Breast epithelium (tissue), 4 donors: ENCODE data around the gene MED19. TPM values are rescaled to one million over a fixed set of nuclear protein-coding genes. Genes with fewer than 3 reads are reported as not detected.
A peak's percentile ranks its signal among the peaks of the same experiment; 100 is the strongest.
"Not testable (repeated sequence)": the region's sequence is repeated elsewhere in the genome, so short reads cannot be mapped to it uniquely, and the experiment has no call there.

ENCODE experiments used
- DNase-seq, 2 donors: peaks; one replicate each; pipeline ENCODE4 v3.0.0-alpha.2; 2019; ENCODE audit warnings: low spot score in 2 of 2
- H3K27ac ChIP-seq, 2 donors: fragments of 200-600 bp; sonication (generic) in 1 of 2; one replicate each; pipeline ENCODE4 v1.5.1; 2016 to 2019; ENCODE audit warnings: mild to moderate bottlenecking in 1 of 2
- H3K27me3 ChIP-seq, 2 donors: fragments of 200-600 bp; sonication (generic) in 1 of 2; one replicate each; pipeline versions ENCODE4 v1.5.1 to v1.6.0; 2017 to 2019; ENCODE audit warnings: control low read depth in 1 of 2, mild to moderate bottlenecking in 1 of 2
- H3K36me3 ChIP-seq: fragments of 200-600 bp; one replicate; pipeline ENCODE4 v1.5.1; 2019
- H3K4me1 ChIP-seq, 2 donors: fragments of 200-600 bp; sonication (generic); one replicate each; pipeline ENCODE4 v1.5.1; 2016 to 2019; ENCODE audit warnings: control low read depth in 1 of 2
- H3K4me3 ChIP-seq, 3 donors: fragments of 200-600 bp; sonication (generic); 1 replicate in 2 of 3; 2 replicates in 1 of 3; pipeline ENCODE4 v1.5.1; 2016 to 2019; ENCODE audit warnings: mild to moderate bottlenecking in 3 of 3, moderate library complexity in 2 of 3
- H3K9me3 ChIP-seq, 2 donors: fragments of 200-600 bp; sonication (generic) in 1 of 2; one replicate each; pipeline ENCODE4 v1.5.1; 2016 to 2019; ENCODE audit warnings: control low read depth in 1 of 2
- POLR2A ChIP-seq: fragments of 450-650 bp; IDR thresholded peaks from one replicate; pipeline ENCODE4 v1.6.1; 2016; ENCODE audit warnings: antibody characterized with exemption, mild to moderate bottlenecking, moderate library complexity
- POLR2AphosphoS5 ChIP-seq, 3 donors: sonication (generic); formaldehyde crosslinking; IDR thresholded peaks; one replicate each; pipeline ENCODE4 v1.6.1; 2017; ENCODE audit warnings: antibody characterized with exemption in 3 of 3
- intact Hi-C: fragments of 100-400 bp; cut with DNase I; formaldehyde crosslinking; loops from one replicate; pipeline ENCODE4 v1.15.1; 2023; ENCODE audit warnings: low total_unique reads
- total RNA-seq, 3 donors: library from RNA; depleted of rRNA; stranded (reverse); fragments of >200 nt; gene quantifications; one replicate each; pipeline ENCODE4 v1.1.0, GENCODE V29; 2016
- TF ChIP-seq, protein P1 (sequence below), 3 donors: fragments of 450-650 bp; IDR thresholded peaks; one replicate each; pipeline ENCODE4 v1.5.1; 2016 to 2017; ENCODE audit warnings: antibody characterized with exemption in 3 of 3, mild to moderate bottlenecking in 3 of 3, moderate library complexity in 3 of 3

Gene MED19
- total RNA-seq, 3 donors from 2014 or later, result 18.7 to 27.7 (median 20.6) TPM

DNA sequence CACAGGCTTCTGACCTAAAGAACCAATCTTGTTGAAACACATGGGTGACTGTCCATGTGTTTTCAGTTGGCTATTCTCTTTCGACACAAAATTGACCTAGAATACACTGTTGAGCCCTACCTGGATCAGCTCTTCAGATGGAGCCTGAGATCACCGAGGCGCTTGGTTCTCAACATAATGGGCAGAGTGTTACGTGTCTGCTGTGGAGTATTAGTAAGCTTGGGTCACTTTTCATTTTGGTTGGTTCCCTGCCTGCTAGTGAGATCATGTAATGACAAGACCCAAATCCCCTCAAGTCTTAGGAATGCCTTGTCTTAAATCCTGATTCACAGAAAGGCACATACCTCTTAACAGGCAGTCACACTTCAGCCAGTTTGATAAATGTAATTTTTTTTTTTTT, 8.7 kb downstream of the MED19 start:
- DNase-seq, result no peak
- H3K27me3 ChIP-seq, result no peaks in the 10 kb centered on the region
- intact Hi-C loops, result no loop called here
- no peak overlapping the region for H3K27ac ChIP-seq
- no peaks in the 10 kb centered on the region for H3K4me1 ChIP-seq
- TF ChIP-seq, protein P1, sequence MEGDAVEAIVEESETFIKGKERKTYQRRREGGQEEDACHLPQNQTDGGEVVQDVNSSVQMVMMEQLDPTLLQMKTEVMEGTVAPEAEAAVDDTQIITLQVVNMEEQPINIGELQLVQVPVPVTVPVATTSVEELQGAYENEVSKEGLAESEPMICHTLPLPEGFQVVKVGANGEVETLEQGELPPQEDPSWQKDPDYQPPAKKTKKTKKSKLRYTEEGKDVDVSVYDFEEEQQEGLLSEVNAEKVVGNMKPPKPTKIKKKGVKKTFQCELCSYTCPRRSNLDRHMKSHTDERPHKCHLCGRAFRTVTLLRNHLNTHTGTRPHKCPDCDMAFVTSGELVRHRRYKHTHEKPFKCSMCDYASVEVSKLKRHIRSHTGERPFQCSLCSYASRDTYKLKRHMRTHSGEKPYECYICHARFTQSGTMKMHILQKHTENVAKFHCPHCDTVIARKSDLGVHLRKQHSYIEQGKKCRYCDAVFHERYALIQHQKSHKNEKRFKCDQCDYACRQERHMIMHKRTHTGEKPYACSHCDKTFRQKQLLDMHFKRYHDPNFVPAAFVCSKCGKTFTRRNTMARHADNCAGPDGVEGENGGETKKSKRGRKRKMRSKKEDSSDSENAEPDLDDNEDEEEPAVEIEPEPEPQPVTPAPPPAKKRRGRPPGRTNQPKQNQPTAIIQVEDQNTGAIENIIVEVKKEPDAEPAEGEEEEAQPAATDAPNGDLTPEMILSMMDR (IDR thresholded peaks at IDR 0.05), result no peak
- TF ChIP-seq POLR2A (no peak), POLR2AphosphoS5 (IDR thresholded peaks at IDR 0.05) (no peak)
- H3K9me3 ChIP-seq, result no peaks in the 10 kb centered on the region
- H3K36me3 ChIP-seq, result no peaks in the 10 kb centered on the region
- H3K4me3 ChIP-seq, result no peak overlapping the region

DNA sequence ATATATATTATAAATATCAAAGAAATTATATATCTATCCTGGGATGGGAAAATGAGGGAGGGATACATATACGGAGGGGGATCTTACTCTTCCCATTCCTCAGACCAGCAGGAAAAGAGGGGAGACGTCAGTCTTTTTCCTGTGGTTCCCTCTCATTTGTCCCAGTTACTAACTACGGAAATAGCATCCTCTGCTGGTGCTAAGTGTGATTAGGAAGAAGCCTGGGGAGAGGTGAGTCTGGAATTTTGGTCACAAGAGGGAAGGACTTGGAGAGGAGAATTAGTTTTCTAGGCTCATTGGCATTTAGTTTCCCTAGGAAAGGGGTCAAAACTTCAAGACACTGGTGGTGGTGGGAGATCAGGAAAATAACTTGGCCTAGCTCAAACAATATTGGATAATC, 11.6 kb downstream of the MED19 start:
- Histone ChIP-seq H3K4me3 (no peak overlapping the region), H3K27me3 (no peaks in the 10 kb centered on the region), H3K27ac (no peak overlapping the region), H3K36me3 (peaks cover 5% of the 10 kb centered on the region), H3K4me1 (no peaks in the 10 kb centered on the region), H3K9me3 (no peaks in the 10 kb centered on the region)
- intact Hi-C loops, result no loop called here
- no peak for DNase-seq
- TF ChIP-seq POLR2AphosphoS5 (IDR thresholded peaks at IDR 0.05) (no peak), POLR2A (no peak)
- TF ChIP-seq, protein P1 (IDR thresholded peaks at IDR 0.05), result no peak

GRCh38 chr11:57699813-57700212, 12.2 kb downstream of the MED19 start:
- peaks cover 5% of the 10 kb centered on the region for H3K36me3 ChIP-seq
- no peak overlapping the region for H3K27ac ChIP-seq
- no peaks in the 10 kb centered on the region for H3K9me3 ChIP-seq
- TF ChIP-seq, protein P1 (IDR thresholded peaks at IDR 0.05), result no peak
- TF ChIP-seq POLR2AphosphoS5 (IDR thresholded peaks at IDR 0.05), result no peak
- TF ChIP-seq POLR2A, result no peak
- H3K4me3 ChIP-seq, result no peak overlapping the region
- DNase-seq, result no peak
- no peaks in the 10 kb centered on the region for H3K4me1 ChIP-seq
- H3K27me3 ChIP-seq, result no peaks in the 10 kb centered on the region
- intact Hi-C loops, result no loop called here

DNA sequence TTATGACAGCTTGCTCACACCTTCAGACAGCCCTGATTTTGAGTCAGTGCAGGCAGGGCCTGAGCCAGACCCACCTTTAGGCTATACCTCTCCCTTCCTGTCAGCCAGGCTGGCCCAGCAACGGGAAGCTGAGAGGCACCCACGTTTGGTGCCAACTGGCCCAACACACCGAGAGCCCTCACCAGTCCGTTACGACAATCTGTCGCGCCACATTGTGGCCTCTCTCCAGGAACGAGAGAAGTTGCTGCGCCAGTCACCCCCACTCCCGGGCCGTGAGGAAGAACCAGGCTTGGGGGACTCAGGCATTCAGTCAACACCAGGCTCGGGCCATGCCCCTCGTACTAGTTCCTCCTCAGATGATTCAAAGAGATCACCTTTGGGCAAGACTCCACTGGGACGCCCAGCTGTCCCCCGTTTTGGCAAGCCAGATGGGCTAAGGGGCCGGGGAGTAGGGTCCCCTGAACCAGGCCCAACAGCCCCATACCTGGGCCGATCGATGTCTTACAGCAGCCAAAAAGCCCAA, 13.1 kb downstream of the MED19 start:
- no peaks in the 10 kb centered on the region for H3K4me1 ChIP-seq
- TF ChIP-seq POLR2A (no peak), POLR2AphosphoS5 (IDR thresholded peaks at IDR 0.05) (no peak)
- TF ChIP-seq, protein P1 (IDR thresholded peaks at IDR 0.05), result no peak
- DNase-seq, result no peak
- H3K9me3 ChIP-seq, result no peaks in the 10 kb centered on the region
- no peak overlapping the region for H3K27ac ChIP-seq
- H3K27me3 ChIP-seq, result no peaks in the 10 kb centered on the region
- H3K36me3 ChIP-seq, result peaks cover 5% of the 10 kb centered on the region
- intact Hi-C loops, result no loop called here
- H3K4me3 ChIP-seq, result no peak overlapping the region

- H3K4me3 ChIP-seq, H3K4me1 ChIP-seq, intact Hi-C loops, H3K36me3 ChIP-seq, H3K27ac ChIP-seq, H3K27me3 ChIP-seq, H3K9me3 ChIP-seq, DNase-seq: not testable (repeated sequence)
Observed at GRCh38 chr11:57690474-57690873, 21.5 kb downstream of the MED19 start.

DNA sequence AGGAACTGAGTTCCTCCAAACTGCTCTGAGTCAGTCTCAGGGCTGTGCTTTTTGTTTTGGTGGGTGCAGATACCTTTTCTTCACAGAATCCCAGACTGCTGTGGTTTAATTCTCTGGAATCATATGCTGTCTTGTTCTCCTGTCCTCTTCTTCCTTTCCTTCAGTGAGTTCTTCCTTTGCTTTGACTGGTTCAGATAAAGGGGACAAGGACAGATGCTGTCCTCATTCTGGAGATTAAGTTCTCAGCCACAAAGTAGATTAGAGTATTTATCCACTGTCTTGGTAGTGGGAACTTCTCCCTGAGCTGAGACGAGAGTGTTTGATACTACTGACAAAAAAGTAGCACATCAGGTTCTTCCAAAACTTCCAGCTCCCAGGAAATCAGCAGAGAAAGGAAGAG, 30.8 kb downstream of the MED19 start:
- Histone ChIP-seq H3K27ac (peak overlapping the region in 1 of 2 donors; percentile 61), H3K27me3 (no peaks in the 10 kb centered on the region), H3K36me3 (no peaks in the 10 kb centered on the region), H3K4me1 (peaks cover 0 to 11% of the 10 kb centered on the region in 2 donors), H3K9me3 (no peaks in the 10 kb centered on the region), H3K4me3 (no peak overlapping the region)
- TF ChIP-seq, protein P1 (IDR thresholded peaks at IDR 0.05), result no peak
- TF ChIP-seq POLR2AphosphoS5 (IDR thresholded peaks at IDR 0.05) (no peak), POLR2A (no peak)
- DNase-seq, result no peak
- intact Hi-C loops, result no loop called here
